Dermis blood vessel endothelial cell (primary cell): ENCODE measurements around the gene AIM2. TPM values are rescaled to one million over a fixed set of nuclear protein-coding genes. Genes with fewer than 3 reads are reported as not detected.

Source experiments
- DNase-seq: peaks from one replicate; pipeline ENCODE4 v3.0.0; 2010
- total RNA-seq: library from RNA; depleted of rRNA; stranded (reverse); fragments of >200 nt; gene quantifications from 2 replicates; pipeline ENCODE4 v1.2.3, GENCODE V29; 2014

Gene AIM2
- total RNA-seq, 1 donor from 2014 or later: not detected

- no peak for DNase-seq
These were observed 62.5 kb downstream of the AIM2 start for GRCh38 chr1:159014003-159014571.

GRCh38 chr1:159012495-159012894, 64.1 kb downstream of the AIM2 start:
- peak; percentile 85 for DNase-seq

Other genes starting within 250 kb of the AIM2 start
- not detected in 2 replicates for gene MNDA, start 245.4 kb downstream of the AIM2 start, total RNA-seq
- not detected in 2 replicates for gene PYHIN1, start 145.2 kb downstream of the AIM2 start, total RNA-seq
- 101 and 103 TPM in 2 replicates for gene IFI16, start 66.9 kb downstream of the AIM2 start, total RNA-seq
- under 0.01 and 0.09 TPM in 2 replicates for gene CADM3, start 94.8 kb upstream of the AIM2 start, total RNA-seq
- 0.17 TPM in 1 of 2 replicates, not detected in the other for gene ACKR1, start 128.1 kb upstream of the AIM2 start, total RNA-seq
- gene FCER1A, start 225.6 kb upstream of the AIM2 start, total RNA-seq: not detected in 2 replicates